ENCODE measurements around the gene TNRC6C.

The TNRC6C gene

DNA sequence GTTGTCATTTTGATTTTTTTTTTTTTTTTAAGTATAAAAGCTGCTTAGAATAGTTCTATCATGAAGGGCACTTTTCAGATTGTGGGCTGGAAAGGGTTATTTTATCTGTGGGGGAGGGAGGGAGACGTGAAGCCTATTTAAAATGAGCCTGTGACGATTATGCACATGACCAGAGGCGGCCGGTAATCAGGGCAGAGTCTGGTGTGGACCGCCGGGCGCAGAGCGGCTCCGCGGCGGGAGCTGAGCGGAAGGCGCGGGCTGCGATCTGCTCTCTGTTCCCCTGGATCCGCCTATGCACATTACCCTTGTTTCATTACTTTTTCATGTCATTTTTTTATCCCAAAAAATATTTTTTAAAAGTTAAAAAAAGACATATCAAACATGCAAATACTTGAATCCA lies 146.6 kb downstream of the TNRC6C start:
- Histone ChIP-seq H3K9me3 (ENCODE audit: insufficient read depth, low read length, severe bottlenecking) (no peaks in the 10 kb centered on the region), H3K79me2 (ENCODE audit: insufficient read depth, low read length) (no peaks in the 10 kb centered on the region), H2AFZ (ENCODE audit: low read depth, low read length) (no peak overlapping the region), H3K4me2 (ENCODE audit: insufficient read depth, low read length) (no peak overlapping the region), H4K20me1 (ENCODE audit: insufficient read depth, low read length) (no peaks in the 10 kb centered on the region), H3K27ac (ENCODE audit: low read length) (no peak overlapping the region), H3K4me1 (ENCODE audit: insufficient read depth, low read length) (no peaks in the 10 kb centered on the region), H3K9ac (ENCODE audit: low read depth, low read length) (no peak overlapping the region), H3K27me3 (ENCODE audit: insufficient read depth, low read length, poor library complexity) (no peaks in the 10 kb centered on the region), H3K4me3 (ENCODE audit: low read depth in 1 of 2, low read length in 2 of 2) (no peak overlapping the region), H3K36me3 (ENCODE audit: insufficient read depth, low read length) (peaks cover 45% of the 10 kb centered on the region)
- no peak for DNase-seq
- ATAC-seq (ENCODE audit: insufficient read depth, low read depth), result no peak
- no peak for TF ChIP-seq EZH2 (IDR thresholded peaks at IDR 0.05; ENCODE audit: borderline replicate concordance, low read depth, low read length, severe bottlenecking)
- TF ChIP-seq CTCF (IDR thresholded peaks at IDR 0.05; ENCODE audit: borderline replicate concordance, extremely low read depth, low read length, poor library complexity, severe bottlenecking), result no peak

- no peak overlapping the region for H3K4me3 ChIP-seq (ENCODE audit: low read depth in 1 of 2, low read length in 2 of 2)
- no peak for ATAC-seq (ENCODE audit: insufficient read depth, low read depth)
- H3K4me2 ChIP-seq (ENCODE audit: insufficient read depth, low read length), result no peak overlapping the region
Measured at GRCh38 chr17:78105551-78105950, 147.0 kb downstream of the TNRC6C start.

GRCh38 chr17:78106211-78106610 lies 147.7 kb downstream of the TNRC6C start:
- Histone ChIP-seq H4K20me1 (ENCODE audit: insufficient read depth, low read length) (no peaks in the 10 kb centered on the region), H3K9ac (ENCODE audit: low read depth, low read length) (no peak overlapping the region), H3K4me2 (ENCODE audit: insufficient read depth, low read length) (no peak overlapping the region), H3K9me3 (ENCODE audit: insufficient read depth, low read length, severe bottlenecking) (no peaks in the 10 kb centered on the region), H3K27me3 (ENCODE audit: insufficient read depth, low read length, poor library complexity) (no peaks in the 10 kb centered on the region), H3K4me3 (ENCODE audit: low read depth in 1 of 2, low read length in 2 of 2) (no peak overlapping the region), H2AFZ (ENCODE audit: low read depth, low read length) (no peak overlapping the region), H3K79me2 (ENCODE audit: insufficient read depth, low read length) (no peaks in the 10 kb centered on the region), H3K36me3 (ENCODE audit: insufficient read depth, low read length) (peaks cover 37% of the 10 kb centered on the region), H3K4me1 (ENCODE audit: insufficient read depth, low read length) (no peaks in the 10 kb centered on the region), H3K27ac (ENCODE audit: low read length) (no peak overlapping the region)
- ATAC-seq (ENCODE audit: insufficient read depth, low read depth) (no peak), DNase-seq (no peak)
- TF ChIP-seq CTCF (IDR thresholded peaks at IDR 0.05; ENCODE audit: borderline replicate concordance, extremely low read depth, low read length, poor library complexity, severe bottlenecking) (no peak), EZH2 (IDR thresholded peaks at IDR 0.05; ENCODE audit: borderline replicate concordance, low read depth, low read length, severe bottlenecking) (no peak)

More at GRCh38 chr17:78105551-78105950, 147.0 kb downstream of the TNRC6C start:
- no peaks in the 10 kb centered on the region for H3K4me1 ChIP-seq (ENCODE audit: insufficient read depth, low read length)
- no peaks in the 10 kb centered on the region for H3K79me2 ChIP-seq (ENCODE audit: insufficient read depth, low read length)
- H3K36me3 ChIP-seq (ENCODE audit: insufficient read depth, low read length), result peaks cover 41% of the 10 kb centered on the region
- no peak overlapping the region for H3K27ac ChIP-seq (ENCODE audit: low read length)
- no peaks in the 10 kb centered on the region for H4K20me1 ChIP-seq (ENCODE audit: insufficient read depth, low read length)
- H2AFZ ChIP-seq (ENCODE audit: low read depth, low read length), result no peak overlapping the region
- no peak for TF ChIP-seq CTCF (IDR thresholded peaks at IDR 0.05; ENCODE audit: borderline replicate concordance, extremely low read depth, low read length, poor library complexity, severe bottlenecking)
- H3K9me3 ChIP-seq (ENCODE audit: insufficient read depth, low read length, severe bottlenecking), result no peaks in the 10 kb centered on the region
- no peak for DNase-seq
- H3K27me3 ChIP-seq (ENCODE audit: insufficient read depth, low read length, poor library complexity), result no peaks in the 10 kb centered on the region
- H3K9ac ChIP-seq (ENCODE audit: low read depth, low read length), result no peak overlapping the region

- no peaks in the 10 kb centered on the region for H3K79me2 ChIP-seq (ENCODE audit: insufficient read depth, low read length)
- H3K27me3 ChIP-seq (ENCODE audit: insufficient read depth, low read length, poor library complexity), result no peaks in the 10 kb centered on the region
- H4K20me1 ChIP-seq (ENCODE audit: insufficient read depth, low read length), result no peaks in the 10 kb centered on the region
- H3K9ac ChIP-seq (ENCODE audit: low read depth, low read length), result no peak overlapping the region
- ATAC-seq (ENCODE audit: insufficient read depth, low read depth) (no peak), DNase-seq (no peak)
- H3K27ac ChIP-seq (ENCODE audit: low read length), result no peak overlapping the region
- no peaks in the 10 kb centered on the region for H3K9me3 ChIP-seq (ENCODE audit: insufficient read depth, low read length, severe bottlenecking)
- no peak overlapping the region for H2AFZ ChIP-seq (ENCODE audit: low read depth, low read length)
- H3K4me3 ChIP-seq (ENCODE audit: low read depth in 1 of 2, low read length in 2 of 2), result no peak overlapping the region
- H3K4me2 ChIP-seq (ENCODE audit: insufficient read depth, low read length), result no peak overlapping the region
- TF ChIP-seq CTCF (IDR thresholded peaks at IDR 0.05; ENCODE audit: borderline replicate concordance, extremely low read depth, low read length, poor library complexity, severe bottlenecking), result no peak
- H3K36me3 ChIP-seq (ENCODE audit: insufficient read depth, low read length), result peaks cover 25% of the 10 kb centered on the region
- H3K4me1 ChIP-seq (ENCODE audit: insufficient read depth, low read length), result no peaks in the 10 kb centered on the region
Measured at GRCh38 chr17:78107457-78107856, 149.0 kb downstream of the TNRC6C start.
